NCI-H226 (cell line): ENCODE results near the gene OS9.

Source experiments
- DNase-seq: peaks from one replicate; pipeline ENCODE4 v3.0.0-alpha.2; 2015

The OS9 gene

GRCh38 chr12:57737467-57738460, 43.8 kb downstream of the OS9 start:
- no peak for DNase-seq

GRCh38 chr12:57738661-57739237, 44.8 kb downstream of the OS9 start, which contains the start of gene AGAP2:
Gene AGAP2, minus strand, starts transcription at chr12:57738742. Its CDS starts 496 bp downstream, at chr12:57738246.
- DNase-seq = peak; percentile 42

GRCh38 chr12:57739387-57739786, 45.5 kb downstream of the OS9 start:
- no peak for DNase-seq

GRCh38 chr12:57739914-57740538, 46.1 kb downstream of the OS9 start:
- DNase-seq = no peak

- no peak for DNase-seq
Observed at GRCh38 chr12:57740656-57741412, 46.9 kb downstream of the OS9 start.

- DNase-seq = no peak
Observed at GRCh38 chr12:57741413-57741789, 47.5 kb downstream of the OS9 start.

GRCh38 chr12:57741844-57742738, 48.2 kb downstream of the OS9 start:
- no peak for DNase-seq

- DNase-seq = no peak
Observed at GRCh38 chr12:57743769-57744168, 49.8 kb downstream of the OS9 start.

GRCh38 chr12:57744194-57744776, 50.4 kb downstream of the OS9 start:
- no peak for DNase-seq

GRCh38 chr12:57744777-57745484, 51.0 kb downstream of the OS9 start, which contains the start of gene TSPAN31:
Gene TSPAN31, plus strand, starts transcription at chr12:57745039. Its CDS starts 116 bp downstream, at chr12:57745155.
- peak; percentile 98 for DNase-seq

GRCh38 chr12:57745485-57745881, 51.6 kb downstream of the OS9 start:
- no peak for DNase-seq

- no peak for DNase-seq
Observed at GRCh38 chr12:57746025-57746424, 52.1 kb downstream of the OS9 start.

GRCh38 chr12:57749061-57749460, 55.1 kb downstream of the OS9 start:
- DNase-seq = no peak

GRCh38 chr12:57750561-57751431, 56.9 kb downstream of the OS9 start:
- no peak for DNase-seq

GRCh38 chr12:57751432-57751787, 57.5 kb downstream of the OS9 start:
- DNase-seq = no peak

GRCh38 chr12:57751788-57752667, 58.1 kb downstream of the OS9 start, which contains the start of gene CDK4:
Gene CDK4, minus strand, starts transcription at chr12:57752310. Its CDS starts 593 bp downstream, at chr12:57751717.
- DNase-seq = peak; percentile 100

GRCh38 chr12:57752668-57753000, 58.7 kb downstream of the OS9 start:
- no peak for DNase-seq

GRCh38 chr12:57753756-57754337, 59.9 kb downstream of the OS9 start:
- DNase-seq = no peak
